Kidney glomerular epithelial cell (primary cell): ENCODE measurements around the gene ZG16.
"Not testable (repeated sequence)": the region's sequence is repeated elsewhere in the genome, so short reads cannot be mapped to it uniquely, and the experiment has no call there.

Source experiments
- DNase-seq: peaks from one replicate; lab custom pipeline; 2025; lab: John Stamatoyannopoulos, UW

Gene ZG16, protein sequence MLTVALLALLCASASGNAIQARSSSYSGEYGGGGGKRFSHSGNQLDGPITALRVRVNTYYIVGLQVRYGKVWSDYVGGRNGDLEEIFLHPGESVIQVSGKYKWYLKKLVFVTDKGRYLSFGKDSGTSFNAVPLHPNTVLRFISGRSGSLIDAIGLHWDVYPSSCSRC

DNA sequence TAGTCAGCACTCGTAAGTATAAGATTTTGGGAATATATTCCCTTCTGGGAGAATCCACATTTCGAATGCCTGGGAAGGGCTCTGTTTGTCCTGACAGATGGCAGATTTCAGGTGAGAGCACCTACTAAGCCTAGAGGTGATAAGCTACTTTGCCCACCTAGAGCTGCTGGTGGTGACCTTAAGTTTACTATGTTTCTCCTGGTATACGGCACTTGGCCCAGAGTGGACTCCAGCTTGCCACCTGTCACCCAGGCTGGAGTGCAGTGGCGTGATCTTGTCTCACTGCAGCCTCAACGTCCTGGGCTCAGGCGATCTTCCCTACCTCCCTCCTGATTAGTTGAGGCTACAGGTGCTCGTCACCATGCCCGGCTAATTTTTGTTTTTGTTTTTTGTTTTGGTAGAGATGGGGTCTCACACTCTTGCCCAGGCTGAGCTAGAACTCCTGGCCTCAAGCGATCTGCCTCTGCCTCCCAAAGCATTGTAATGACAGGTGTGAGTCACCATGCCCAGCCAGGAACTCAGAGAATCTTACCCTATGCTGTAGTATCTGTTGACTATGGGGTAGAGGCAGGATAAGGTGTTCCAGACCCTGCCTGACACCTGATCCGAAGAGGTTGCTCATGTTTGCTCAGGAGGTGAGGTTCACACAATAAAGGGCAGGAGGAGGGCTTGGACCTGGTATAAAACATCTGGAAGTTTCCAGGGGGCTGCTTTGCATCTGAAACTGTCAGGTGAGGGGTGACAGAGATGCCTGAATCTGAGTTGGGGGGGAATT, at the start of gene ZG16:
ZG16 (plus strand) TSS at position 681 of the 775 bp plus-strand sequence. CDS start 1,011 bp downstream, outside the sequence.
- no peak for DNase-seq

DNA sequence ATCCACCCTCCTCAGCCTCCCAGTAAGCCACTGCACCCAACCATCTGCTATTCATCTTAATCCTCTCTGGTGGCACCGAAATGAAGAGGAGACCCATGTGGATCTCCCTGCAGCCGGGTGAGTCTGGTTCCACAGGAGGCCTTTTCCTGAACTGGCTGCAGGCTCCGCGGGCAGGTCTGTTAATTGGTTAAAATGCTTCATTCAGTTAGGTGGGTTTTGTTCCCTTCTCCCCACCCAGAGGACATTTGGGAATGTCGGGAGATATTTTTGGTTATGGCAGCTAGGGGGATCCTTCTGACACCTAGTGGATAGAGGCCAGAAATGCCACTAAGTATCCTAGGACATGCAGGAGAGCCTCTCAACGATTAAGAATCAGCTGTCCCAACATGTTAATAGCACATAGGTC, 48.9 kb upstream of the ZG16 start:
- peak; percentile 45 for DNase-seq

DNA sequence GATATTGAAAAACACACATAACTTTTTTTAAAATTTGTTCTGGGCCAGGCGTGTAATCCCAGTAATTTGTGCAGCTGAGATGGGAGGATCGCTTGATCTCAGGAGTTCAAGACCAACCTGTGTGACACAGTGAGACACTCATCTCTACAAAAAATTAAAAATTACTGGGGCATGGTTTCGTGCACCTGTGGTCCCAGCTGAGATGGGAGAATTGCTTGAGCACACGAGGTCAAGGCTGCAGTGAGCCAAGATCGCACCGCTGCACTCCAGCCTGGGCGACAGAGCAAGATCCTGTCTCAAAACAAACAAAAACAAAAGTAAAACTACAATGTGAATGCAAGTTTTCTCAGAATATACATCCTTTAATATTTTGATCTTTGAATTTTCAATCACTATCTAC, 47.4 kb upstream of the ZG16 start:
- no peak for DNase-seq

DNA sequence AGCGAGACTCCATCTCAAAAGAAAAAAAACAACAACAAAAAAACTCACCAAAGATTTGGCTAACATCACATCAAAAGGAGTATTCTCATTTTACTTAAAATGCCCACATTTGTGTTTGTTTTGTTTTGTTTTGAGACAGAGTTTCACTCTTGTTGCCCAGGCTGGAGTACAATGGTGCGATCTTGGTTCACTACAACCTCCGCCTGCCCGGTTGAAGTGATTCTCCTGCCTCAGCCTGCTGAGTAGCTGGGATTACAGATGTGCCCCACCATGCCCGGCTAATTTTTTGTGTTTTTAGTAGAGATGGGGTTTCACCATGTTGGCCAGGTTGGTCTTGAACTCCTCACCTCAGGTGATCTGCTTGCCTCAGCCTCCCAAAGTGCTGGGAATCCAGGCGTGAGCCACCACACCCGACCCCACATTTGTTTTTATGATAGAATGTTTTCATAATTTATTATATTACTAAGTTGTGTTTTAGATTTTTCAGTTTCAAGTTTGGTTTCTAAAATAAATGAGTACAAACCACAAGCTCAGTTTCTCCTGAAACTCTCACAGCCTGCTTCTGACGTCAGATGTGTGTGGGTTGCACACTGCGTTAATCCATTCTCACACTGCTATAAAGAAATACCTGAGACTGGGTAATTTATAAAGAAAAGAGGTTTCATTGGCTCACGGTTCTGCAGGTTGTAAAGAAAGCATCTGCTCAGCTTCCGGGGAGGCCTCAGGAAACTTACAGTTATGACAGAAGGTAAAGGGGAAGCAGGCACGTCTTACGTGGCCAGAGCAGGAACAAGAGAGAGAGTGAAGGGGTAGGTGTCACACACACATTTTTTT, 46.1 kb upstream of the ZG16 start:
- not testable (repeated sequence) for DNase-seq

DNA sequence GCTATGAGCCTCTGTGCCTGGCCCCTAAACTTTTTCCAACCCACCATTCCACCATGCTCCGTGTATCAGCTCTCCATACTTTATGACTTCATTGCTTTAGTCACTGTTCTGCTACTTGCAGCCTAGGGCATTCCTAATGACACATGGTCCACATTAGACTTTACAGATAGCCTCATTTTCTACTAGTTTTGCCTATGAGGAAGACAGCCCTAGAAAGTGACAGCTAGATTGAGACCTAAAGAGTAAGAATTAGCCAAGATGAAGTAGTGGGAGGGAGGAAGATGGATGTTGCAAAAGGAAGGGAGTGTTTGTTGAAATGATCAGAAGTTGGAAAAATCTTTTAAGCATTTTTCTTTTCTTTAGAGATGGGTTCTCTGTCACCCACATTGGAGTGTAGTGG, 43.3 kb upstream of the ZG16 start:
- no peak for DNase-seq

DNA sequence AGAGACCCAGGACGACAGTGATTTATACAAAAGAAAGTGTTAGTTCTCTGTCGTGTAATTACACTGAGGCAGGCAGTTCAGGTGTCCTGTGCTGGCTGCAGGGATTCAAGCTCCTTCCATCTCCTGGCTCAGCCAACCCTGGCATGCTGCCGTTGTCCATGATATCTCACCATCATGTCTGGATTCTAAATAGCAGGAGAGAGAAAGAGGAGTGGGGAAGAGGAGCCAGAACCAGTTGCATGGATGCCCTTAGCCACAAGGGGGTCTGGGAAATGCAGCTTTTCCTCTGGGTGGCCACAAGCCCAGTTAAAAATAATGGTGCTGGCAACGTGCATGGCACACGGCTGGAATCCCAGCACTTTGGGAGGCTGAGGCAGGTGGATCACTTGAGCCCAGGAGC, 41.9 kb upstream of the ZG16 start:
- DNase-seq, result no peak

DNA sequence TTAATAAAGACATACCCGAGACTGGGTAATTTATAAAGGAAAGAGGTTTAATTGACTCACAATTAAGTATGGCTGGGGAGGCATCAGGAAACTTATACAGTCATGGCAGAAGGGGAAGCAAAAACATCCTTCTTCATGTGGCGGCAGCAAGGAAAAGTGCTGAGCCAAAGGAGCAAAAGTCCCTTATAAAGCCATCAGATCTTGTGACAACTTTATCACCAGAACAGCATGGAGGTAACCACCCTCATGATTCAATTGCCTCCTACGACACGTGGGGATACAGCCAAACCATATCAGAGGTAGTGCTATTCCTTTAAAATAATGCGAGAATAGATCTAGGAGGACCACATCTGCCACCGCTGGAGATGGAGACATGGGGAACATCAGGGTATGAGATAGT, 41.3 kb upstream of the ZG16 start:
- DNase-seq, result no peak

DNA sequence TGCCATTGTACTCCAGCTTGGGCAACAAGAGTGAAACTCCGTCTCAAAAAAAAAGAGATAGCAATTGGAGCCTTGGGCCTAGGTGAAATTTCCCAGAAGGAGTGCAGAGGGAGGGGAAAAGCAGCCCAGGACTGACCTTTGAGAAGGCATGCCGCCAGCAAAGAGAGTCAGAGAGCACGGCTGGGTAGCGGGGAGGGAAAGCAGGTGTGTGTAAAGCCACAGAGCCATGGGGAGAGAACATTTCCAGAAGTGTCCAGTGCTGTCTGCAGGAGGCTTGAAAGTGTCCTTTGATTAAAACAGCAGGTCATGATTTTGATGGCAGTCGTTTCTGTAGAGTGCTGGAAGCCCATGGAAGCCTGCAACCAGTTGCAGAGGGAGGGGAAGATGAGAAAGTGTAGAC, 40.3 kb upstream of the ZG16 start:
- DNase-seq, result no peak

DNA sequence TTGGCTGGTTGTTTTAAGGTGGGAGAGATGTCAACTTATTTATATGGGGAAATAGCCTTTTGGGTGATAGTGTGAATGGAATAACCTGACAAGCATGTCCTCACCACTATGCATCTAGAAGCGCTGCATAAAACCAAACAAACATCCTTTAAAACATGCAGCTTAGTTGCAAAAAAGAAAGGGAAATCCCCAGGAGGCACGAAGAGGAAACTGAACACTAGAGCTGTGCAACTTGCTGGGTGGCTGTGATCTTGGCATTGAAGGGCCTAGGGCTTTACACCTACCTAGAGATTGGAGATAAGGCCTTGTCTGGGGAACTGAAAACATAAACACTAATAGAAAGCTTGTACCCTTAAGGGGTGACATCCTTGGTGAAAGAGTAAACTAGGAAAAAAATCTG, 39.5 kb upstream of the ZG16 start:
- DNase-seq, result no peak

DNA sequence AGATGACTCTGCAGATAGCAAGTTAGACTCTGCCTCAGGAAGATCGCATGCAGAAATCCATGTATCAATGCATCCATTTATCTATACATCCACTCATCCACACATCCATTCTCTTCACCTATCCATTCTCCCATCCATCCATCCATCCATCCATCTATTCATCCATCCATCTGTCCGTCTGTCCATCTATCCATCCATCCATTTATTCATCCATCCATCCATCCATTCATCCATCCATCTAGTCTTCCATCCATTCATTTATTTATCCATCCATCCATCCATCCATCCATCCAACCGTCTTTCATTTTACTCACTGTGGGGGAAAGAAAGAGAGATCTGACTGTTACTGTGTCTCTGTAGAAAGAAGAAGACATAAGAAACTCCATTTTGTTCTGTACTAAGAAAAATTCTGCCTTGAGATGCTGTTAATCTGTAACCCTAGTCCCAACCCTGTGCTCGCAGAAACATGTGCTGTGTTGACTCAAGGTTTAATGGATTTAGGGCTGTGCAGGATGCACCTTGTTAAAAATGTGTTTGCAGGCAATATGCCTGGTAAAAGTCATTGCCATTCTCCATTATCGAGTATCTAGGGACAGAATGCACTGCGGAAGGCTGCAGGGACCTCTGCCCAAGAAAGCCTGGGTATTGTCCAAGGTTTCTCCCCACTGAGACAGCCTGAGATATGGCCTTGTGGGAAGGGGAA, 38.0 kb upstream of the ZG16 start:
- DNase-seq, result not testable (repeated sequence)

DNA sequence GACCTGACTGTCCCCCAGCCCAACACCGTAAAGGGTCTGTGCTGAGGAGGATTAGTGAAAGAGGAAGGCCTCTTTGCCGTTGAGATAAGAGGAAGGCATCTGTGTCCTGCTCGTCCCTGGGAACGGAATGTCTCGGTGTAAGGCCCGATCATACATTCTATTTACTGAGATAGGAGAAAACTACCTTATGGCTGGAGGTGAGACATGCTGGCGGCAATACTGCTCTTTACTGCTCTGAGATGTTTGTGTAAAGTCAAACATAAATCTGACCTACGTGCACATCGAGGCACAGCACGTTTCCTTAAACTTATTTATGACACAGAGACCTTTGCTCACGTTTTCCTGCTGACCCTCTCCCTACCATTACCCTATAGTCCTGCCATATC, 37.4 kb upstream of the ZG16 start:
- DNase-seq, result not testable (repeated sequence)

DNA sequence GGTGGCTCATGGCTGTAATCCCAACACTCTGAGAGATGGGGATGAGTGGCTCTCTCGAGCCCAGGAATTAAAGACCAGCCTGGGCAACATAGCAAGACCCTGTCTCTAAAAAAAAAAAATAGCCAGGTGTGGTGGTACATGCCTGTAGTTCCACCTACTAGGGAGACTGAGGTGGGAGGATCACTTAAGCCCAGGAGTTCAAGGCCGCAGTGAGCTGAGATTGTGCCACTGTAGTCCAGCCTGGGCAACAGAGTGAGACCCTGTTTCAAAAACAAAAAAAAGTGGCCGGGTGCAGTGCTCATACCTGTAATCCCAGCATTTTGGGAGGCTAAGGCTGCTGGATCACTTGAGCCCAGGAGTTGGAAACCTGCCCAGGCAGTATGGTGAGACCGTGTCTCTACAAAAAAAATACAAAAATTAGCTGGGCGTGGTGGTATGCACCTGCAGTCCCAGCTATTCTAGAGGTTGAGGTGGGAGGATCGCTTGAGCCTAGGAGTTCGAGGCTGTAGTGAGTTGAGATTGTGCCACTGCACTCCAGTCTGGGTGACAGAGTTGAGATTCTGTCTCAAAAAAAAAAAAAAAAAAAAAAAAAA, 35.3 kb upstream of the ZG16 start:
- DNase-seq, result no peak

DNA sequence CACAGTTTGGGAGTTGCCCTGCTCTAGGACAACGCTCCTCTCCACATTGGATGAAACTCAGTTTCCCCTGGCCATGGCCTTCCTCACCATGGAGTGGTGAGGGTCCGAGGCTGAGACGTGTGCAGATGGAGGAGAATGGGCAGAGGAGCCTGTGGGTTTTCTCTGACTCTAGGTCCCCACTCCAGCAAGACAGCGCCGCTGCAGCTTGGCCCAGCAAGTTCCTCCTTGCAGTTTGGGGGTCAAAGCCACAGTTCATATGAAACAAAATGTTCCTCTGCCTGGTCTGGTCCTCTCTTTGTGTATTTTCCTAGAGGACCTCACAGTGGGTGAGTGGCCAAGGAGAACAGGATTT, 34.6 kb upstream of the ZG16 start:
- no peak for DNase-seq

DNA sequence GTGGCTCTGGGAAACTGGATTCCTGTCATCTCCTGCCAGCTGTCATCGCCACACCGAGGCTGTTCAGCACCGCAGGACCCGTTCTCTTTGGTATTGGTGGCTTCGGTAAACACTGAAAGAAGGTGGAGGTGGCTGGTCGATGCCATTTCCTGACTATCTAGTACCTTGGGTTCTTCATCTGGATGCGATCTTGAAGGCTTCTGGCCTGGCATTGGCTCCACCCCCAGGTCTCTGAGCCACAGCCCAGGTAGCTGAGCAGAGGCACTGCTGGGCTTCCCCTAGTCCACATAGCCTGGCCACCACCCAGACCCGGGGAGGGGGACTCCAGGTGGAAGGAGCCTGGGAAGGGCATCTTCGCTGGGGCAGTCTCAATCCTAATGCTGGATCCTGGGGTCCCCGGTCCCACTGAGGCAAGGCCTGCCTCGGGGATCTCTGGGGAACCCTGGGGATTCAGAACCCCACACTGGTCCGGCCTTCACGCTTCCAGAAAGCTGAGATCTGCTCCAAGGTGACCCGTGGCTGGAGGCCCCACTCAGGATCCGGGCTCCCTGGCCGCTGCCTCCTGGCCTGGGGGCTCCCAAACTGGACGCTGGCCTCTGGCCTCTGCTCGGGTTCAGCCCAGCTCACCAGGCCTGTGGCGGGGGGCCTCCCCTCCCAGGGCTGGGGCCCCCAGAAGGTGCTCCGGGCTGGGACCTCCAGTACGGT, 34.1 kb upstream of the ZG16 start:
- DNase-seq, result no peak

DNA sequence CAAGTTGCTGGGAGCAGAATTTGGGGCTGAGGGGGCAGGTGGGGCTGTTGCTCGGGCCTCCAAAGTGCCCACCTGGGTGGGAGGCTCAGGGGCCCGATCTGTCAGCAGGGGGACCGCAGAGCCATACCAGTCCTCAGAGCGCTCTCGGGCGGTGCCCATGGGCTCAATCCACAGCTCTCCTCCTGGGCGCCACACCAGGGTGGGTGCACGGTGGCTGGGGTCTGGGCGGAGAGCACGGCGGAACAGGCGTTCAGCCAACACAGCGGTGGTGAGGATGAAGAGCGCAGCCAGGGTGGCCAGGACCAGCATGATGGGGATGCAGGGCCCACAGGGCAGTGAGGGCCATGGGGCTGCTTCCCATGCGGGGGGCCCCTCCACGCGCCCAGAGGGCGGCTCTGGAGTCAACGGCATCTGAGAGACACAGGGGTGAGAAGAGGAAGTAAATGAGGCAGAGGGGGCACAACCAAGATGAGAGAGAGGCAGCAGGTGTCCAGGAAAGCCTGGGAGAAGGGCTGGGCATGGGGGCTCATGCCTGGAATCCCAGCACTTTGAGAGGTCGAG, 33.4 kb upstream of the ZG16 start:
- DNase-seq, result no peak

DNA sequence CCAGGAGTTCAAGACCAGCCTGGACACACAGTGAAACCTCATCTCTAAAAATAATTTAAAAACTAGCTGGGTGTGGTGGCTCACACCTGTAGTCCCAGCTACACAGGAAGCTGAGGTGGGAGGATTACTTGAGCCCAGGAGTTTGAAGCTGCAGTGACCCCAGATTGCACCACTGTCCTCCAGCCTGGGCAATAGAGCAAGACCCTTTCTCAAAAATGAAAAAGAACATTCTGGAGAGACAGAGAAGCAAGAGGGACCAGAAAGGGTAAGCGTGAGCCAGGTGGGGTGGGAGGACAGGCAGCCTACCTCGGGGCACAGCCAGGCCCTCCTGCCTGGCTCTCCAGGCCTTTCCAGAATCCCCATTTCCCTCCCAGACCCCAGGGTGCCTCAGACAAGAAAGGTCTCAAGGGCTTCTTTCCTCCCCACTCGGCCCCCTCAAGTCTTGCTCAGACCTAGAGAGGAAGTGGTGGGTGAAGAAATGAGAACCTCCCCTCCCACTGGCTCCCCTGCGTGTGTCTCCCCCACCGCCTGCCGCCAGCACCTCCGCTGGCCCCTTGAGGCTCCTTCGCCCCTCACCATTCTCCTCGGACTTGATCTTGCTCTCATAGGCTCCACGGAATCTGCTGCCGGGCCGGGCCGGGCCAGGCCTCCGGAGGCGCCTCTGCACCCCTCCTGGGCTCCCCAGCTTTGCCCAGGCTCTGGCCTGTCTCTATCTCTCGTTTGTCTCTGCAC, 32.8 kb upstream of the ZG16 start:
- DNase-seq, result no peak

DNA sequence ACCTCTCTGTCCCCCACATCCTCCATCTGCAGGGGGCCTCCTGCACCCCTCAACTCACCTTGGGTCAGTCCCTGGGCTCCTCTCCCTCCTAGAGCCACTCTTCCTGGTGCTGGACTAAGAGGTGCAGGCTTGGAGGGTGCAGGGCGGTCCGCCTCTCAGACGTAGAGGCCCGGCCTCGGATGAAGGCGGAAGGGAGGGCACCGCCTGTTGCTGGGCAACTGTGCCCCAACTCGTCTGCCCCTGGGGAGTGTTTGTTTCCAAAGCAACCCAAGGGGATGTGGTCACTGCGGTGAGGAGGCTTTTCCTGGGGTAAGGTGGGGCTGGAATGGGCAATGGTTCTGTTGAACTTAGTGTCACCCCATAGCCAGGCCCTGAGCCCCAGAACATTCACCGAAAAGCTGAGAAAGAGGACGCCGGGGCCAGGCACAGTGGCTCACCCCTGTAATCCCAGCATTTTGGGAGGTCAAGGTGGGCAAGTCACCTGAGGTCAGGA, 32.2 kb upstream of the ZG16 start, which contains the start of gene C16orf54:
C16orf54 (minus strand) TSS at position 138 of the 493 bp plus-strand sequence. CDS start 1,039 bp downstream, outside the sequence.
- DNase-seq, result no peak

DNA sequence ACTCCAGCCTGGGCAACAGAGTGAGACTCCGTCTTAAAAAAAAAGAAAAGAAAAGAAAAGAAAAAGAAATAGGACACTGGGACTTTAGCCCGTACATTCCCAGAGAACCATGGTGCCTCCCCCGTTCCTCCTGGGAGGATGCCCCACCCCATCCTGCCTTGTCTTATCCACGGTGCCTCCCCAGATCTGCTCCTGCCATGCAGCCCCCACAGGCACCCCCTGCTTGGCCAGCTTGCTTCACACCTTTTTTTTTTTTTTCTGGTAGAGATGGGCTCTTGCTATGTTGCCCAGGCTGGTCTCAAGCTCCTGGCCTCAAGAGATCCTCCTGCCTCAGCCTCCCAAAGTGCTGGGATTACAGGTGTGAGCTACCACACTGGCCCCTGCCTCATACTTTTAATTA, 31.5 kb upstream of the ZG16 start:
- DNase-seq, result not testable (repeated sequence)

DNA sequence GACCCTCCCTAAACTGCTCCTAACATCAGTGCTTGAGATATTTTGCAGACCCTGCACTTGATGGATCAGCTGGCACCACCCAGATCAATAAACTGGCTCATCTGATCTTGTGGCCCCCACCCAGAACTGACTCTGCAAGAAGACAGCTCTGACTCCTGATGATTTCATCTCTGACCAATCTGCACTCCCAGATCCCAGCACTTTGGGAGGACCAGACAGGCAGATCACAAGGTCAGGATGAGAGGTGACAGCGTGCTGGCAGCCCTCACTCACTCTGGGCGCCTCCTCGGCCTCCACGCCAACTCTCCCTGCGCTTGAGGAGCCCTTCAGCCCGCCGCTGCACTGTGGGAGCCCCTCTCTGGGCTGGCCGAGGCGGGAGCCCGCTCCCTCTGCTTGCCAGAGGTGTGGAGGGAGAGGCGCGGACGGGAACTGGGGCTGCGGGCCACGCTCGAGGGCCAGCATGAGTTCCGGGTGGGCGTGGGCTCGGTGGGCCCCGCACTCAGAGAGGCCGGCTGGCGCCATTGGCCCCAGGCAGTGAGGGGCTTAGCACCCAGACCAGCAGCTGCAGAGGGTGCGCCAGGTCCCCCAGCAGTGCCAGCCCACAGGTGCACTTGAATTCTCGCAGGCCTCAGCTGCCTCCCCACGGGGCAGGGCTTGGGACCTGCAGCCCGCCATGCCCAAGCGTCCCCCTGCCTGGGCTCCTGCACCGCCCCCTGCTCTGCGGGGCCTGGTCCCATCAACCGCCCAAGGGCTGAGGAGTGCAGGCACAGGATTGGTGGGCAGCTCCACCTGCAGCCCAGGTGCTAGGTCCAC, 29.9 kb upstream of the ZG16 start:
- no peak for DNase-seq
